H9 (cell line): ENCODE data around the gene PPFIBP2. TPM values are rescaled to one million over a fixed set of nuclear protein-coding genes. Genes with fewer than 3 reads are reported as not detected.
A peak's percentile ranks its signal among the peaks of the same experiment; 100 is the strongest.

Experiments
- DNase-seq: peaks from one replicate; pipeline ENCODE4 v3.0.0-alpha.2; 2017
- H2AFZ ChIP-seq: one replicate; pipeline ENCODE4 v1.6.1; 2013; ENCODE audit warnings: mild to moderate bottlenecking, low read length, control low read depth, moderate library complexity
- H2AK5ac ChIP-seq: 2 replicates; pipeline ENCODE4 v1.6.1; 2013; ENCODE audit warnings: low read length, control low read depth, mixed read lengths; ENCODE audit not compliant: insufficient read length
- H2BK120ac ChIP-seq: one replicate; pipeline ENCODE4 v1.6.1; 2013; ENCODE audit warnings: low read depth, mild to moderate bottlenecking, low read length, control low read depth, inconsistent platforms; ENCODE audit not compliant: poor library complexity, severe bottlenecking
- H2BK12ac ChIP-seq: 2 replicates; pipeline ENCODE4 v1.6.1; 2013; ENCODE audit warnings: low read length, control low read depth, mixed read lengths, low read depth; ENCODE audit not compliant: insufficient read length
- H2BK15ac ChIP-seq: 2 replicates; pipeline ENCODE4 v1.6.1; 2013; ENCODE audit warnings: low read depth, low read length, control low read depth
- H2BK20ac ChIP-seq: one replicate; pipeline ENCODE4 v1.6.1; 2013; ENCODE audit warnings: low read depth, mild to moderate bottlenecking, low read length, control low read depth, inconsistent platforms; ENCODE audit not compliant: poor library complexity, severe bottlenecking
- H2BK5ac ChIP-seq: 2 replicates; pipeline ENCODE4 v1.6.1; 2013; ENCODE audit warnings: low read length, control low read depth, mixed read lengths; ENCODE audit not compliant: insufficient read length
- H3K14ac ChIP-seq: 2 replicates; pipeline ENCODE4 v1.6.1; 2013; ENCODE audit warnings: low read length, control low read depth; ENCODE audit not compliant: insufficient read depth
- H3K18ac ChIP-seq: 2 replicates; pipeline ENCODE4 v1.6.1; 2013; ENCODE audit warnings: low read depth, mild to moderate bottlenecking, mixed read lengths, low read length, control low read depth; ENCODE audit not compliant: insufficient read length
- H3K23ac ChIP-seq: 2 replicates; pipeline ENCODE4 v1.6.1; 2013; ENCODE audit warnings: low read length, control low read depth, mixed read lengths, low read depth; ENCODE audit not compliant: insufficient read length
- H3K23me2 ChIP-seq: 2 replicates; pipeline ENCODE4 v1.6.1; 2013; ENCODE audit warnings: low read depth, mild to moderate bottlenecking, mixed read lengths, low read length, control low read depth; ENCODE audit not compliant: insufficient read length, poor library complexity, severe bottlenecking
- H3K27ac ChIP-seq: 2 replicates; pipeline ENCODE4 v1.5.1; 2013; ENCODE audit warnings: low read length, control low read depth, mixed read lengths, low read depth; ENCODE audit not compliant: insufficient read length
- H3K27me3 ChIP-seq: 2 replicates; pipeline ENCODE4 v1.6.1; 2013; ENCODE audit warnings: low read length, control low read depth, inconsistent platforms; ENCODE audit not compliant: insufficient read depth
- H3K4ac ChIP-seq: 2 replicates; pipeline ENCODE4 v1.6.1; 2013; ENCODE audit warnings: low read depth, mild to moderate bottlenecking, control low read depth, inconsistent platforms, low read length, moderate library complexity
- H3K4me1 ChIP-seq: 2 replicates; pipeline ENCODE4 v1.6.1; 2013; ENCODE audit warnings: low read length, control low read depth, inconsistent platforms; ENCODE audit not compliant: insufficient read depth
- H3K4me2 ChIP-seq: 2 replicates; pipeline ENCODE4 v1.6.1; 2013; ENCODE audit warnings: low read length, control low read depth, mixed read lengths; ENCODE audit not compliant: insufficient read length, insufficient read depth
- H3K56ac ChIP-seq: 2 replicates; pipeline ENCODE4 v1.6.1; 2013; ENCODE audit warnings: low read depth, mild to moderate bottlenecking, mixed read lengths, low read length, control low read depth; ENCODE audit not compliant: insufficient read length
- H3K79me1 ChIP-seq: 2 replicates; pipeline ENCODE4 v1.6.1; 2013; ENCODE audit warnings: low read depth, mild to moderate bottlenecking, moderate library complexity, low read length, control low read depth, inconsistent platforms; ENCODE audit not compliant: insufficient read depth, poor library complexity, severe bottlenecking
- H3K79me2 ChIP-seq: 2 replicates; pipeline ENCODE4 v1.6.1; 2013; ENCODE audit warnings: low read length, control low read depth, inconsistent platforms; ENCODE audit not compliant: insufficient read depth
- H3K9ac ChIP-seq: 2 replicates; pipeline ENCODE4 v1.6.1; 2013; ENCODE audit warnings: low read length, control low read depth, mixed read lengths; ENCODE audit not compliant: insufficient read length; ENCODE audit errors: extremely low read depth
- H3K9me3 ChIP-seq: one replicate; pipeline ENCODE4 v1.6.1; 2013; ENCODE audit warnings: low read depth, low read length, inconsistent platforms; ENCODE audit not compliant: control insufficient read depth
- H3T11ph ChIP-seq: one replicate; pipeline ENCODE4 v1.6.1; 2013; ENCODE audit warnings: mild to moderate bottlenecking, low read length, control low read depth, inconsistent platforms
- H4K20me1 ChIP-seq: one replicate; pipeline ENCODE4 v1.6.1; 2013; ENCODE audit not compliant: control insufficient read depth, insufficient read length, insufficient read depth
- H4K5ac ChIP-seq: 2 replicates; pipeline ENCODE4 v1.6.1; 2013; ENCODE audit warnings: low read depth, mild to moderate bottlenecking, mixed read lengths, low read length, control low read depth; ENCODE audit not compliant: insufficient read length
- H4K8ac ChIP-seq: replicated peaks from 2 replicates; pipeline ENCODE4 v1.6.1; 2013; ENCODE audit warnings: low read length, control low read depth, mixed read lengths, low read depth; ENCODE audit not compliant: insufficient read length
- H4K91ac ChIP-seq: 2 replicates; pipeline ENCODE4 v1.6.1; 2013; ENCODE audit warnings: low read depth, mild to moderate bottlenecking, moderate library complexity, mixed read lengths, low read length, control low read depth; ENCODE audit not compliant: insufficient read length
- H3K27ac Mint-ChIP-seq, 3 experiments: 2 replicates in 2 of 3; 3 replicates in 1 of 3; pipeline ENCODE4 v1.8.0; 2020 to 2021; ENCODE audit warnings: mixed read lengths in 3 of 3, mild to moderate bottlenecking in 1 of 3, moderate library complexity in 1 of 3
- H3K27me3 Mint-ChIP-seq: 2 replicates; pipeline ENCODE4 v1.8.0; 2021; ENCODE audit warnings: low read depth, mild to moderate bottlenecking, moderate library complexity, mixed read lengths
- H3K36me3 Mint-ChIP-seq, 3 experiments: 2 replicates in 2 of 3; 3 replicates in 1 of 3; pipeline ENCODE4 v1.8.0; 2020 to 2021; ENCODE audit warnings: low read depth in 3 of 3, mixed read lengths in 3 of 3; ENCODE audit not compliant: insufficient read depth in 1 of 3
- H3K4me1 Mint-ChIP-seq, 2 experiments: 2 replicates each; pipeline ENCODE4 v1.8.0; 2020; ENCODE audit warnings: mixed read lengths in 2 of 2
- H3K4me3 Mint-ChIP-seq, 2 experiments: 2 replicates in 1 of 2; 3 replicates in 1 of 2; pipeline ENCODE4 v1.8.0; 2020 to 2021; ENCODE audit warnings: mild to moderate bottlenecking in 2 of 2, mixed read lengths in 2 of 2, moderate library complexity in 1 of 2
- H3K9me3 Mint-ChIP-seq, 2 experiments: 2 replicates in 1 of 2; 3 replicates in 1 of 2; pipeline ENCODE4 v1.8.0; 2020; ENCODE audit warnings: mild to moderate bottlenecking in 2 of 2, mixed read lengths in 2 of 2, moderate library complexity in 1 of 2
- WGBS: extraction: QIAGEN DNeasy Blood & Tissue Kit; methylation state at CpG from one replicate; pipeline ENCODE4 v1.1.7; 2013; ENCODE audit warnings: missing lambda C conversion rate, low lambda C conversion rate, mixed read lengths; ENCODE audit not compliant: insufficient read length; ENCODE audit errors: extremely low coverage; 5-methylcytosine and 5-hydroxymethylcytosine counted together
- total RNA-seq: library from RNA; stranded (reverse); gene quantifications from 2 replicates; pipeline ENCODE4 v1.2.1, GENCODE V29; 2021
- TF ChIP-seq, protein P1 (sequence below): fragments of 200-600 bp; sonication (generic); conservative IDR thresholded peaks from 3 replicates; pipeline ENCODE4 v1.8.0; 2021; ENCODE audit warnings: antibody characterized with exemption, mild to moderate bottlenecking

The PPFIBP2 gene
- total RNA-seq, 1 experiment from 2014 or later = 8.3 TPM

DNA sequence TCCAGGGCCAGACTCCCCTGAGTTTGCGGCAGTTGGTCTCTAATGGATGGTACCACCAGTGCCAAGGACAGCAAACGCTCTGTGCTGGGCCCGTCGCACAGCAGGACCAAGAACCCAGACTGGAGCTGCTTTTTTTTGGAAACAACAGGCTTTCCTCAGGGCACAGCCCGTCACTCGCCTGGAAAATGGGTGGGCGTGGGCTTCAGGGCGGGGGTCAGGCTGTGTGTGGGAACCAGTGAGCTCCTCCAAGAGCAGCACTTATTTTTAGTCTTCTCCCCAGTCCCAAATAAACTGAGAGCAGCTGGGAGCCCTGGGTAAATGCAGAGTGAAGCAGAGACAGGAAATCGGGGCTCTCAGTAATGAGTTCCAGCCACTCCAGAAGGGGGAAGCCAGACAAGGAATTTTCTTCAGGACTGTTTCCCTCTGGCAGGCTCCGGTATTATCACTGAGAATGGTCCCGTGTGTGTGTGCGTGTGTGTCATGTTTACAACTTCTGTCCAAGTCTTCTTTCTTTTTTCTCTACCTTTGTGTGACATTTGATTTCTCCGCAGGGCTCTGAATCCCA is 63.0 kb downstream of the PPFIBP2 start:
- peak overlapping the region; percentile 58 to 93 (median 85) for H3K27ac Mint-ChIP-seq
- Histone ChIP-seq H3K9ac (no peak overlapping the region), H2BK15ac (no peak overlapping the region), H2BK120ac (no peak overlapping the region), H4K91ac (no peak overlapping the region), H2AK5ac (peak overlapping the region; percentile 39), H3K23ac (no peak overlapping the region), H3K27me3 (no peaks in the 10 kb centered on the region), H3K18ac (peak overlapping the region; percentile 70), H3K14ac (peak overlapping the region; percentile 69), H3K4me2 (peak overlapping the region; percentile 42), H3K9me3 (no peaks in the 10 kb centered on the region), H3K23me2 (no peaks in the 10 kb centered on the region), H4K8ac (no peak overlapping the region), H4K5ac (no peak overlapping the region), H2BK20ac (no peak overlapping the region), H3T11ph (no peak overlapping the region), H3K4me1 (peaks cover 21% of the 10 kb centered on the region; the same call in 1 of the 2 replicates), H2BK12ac (no peak overlapping the region), H2AFZ (no peak overlapping the region), H3K27ac (peak overlapping the region; percentile 11), H3K79me1 (no peaks in the 10 kb centered on the region), H2BK5ac (no peak overlapping the region), H3K56ac (peak overlapping the region; percentile 76), H3K4ac (no peak overlapping the region; the same call in 1 of the 2 replicates), H3K79me2 (no peaks in the 10 kb centered on the region), H4K20me1 (no peaks in the 10 kb centered on the region)
- no peak for DNase-seq
- H3K27me3 Mint-ChIP-seq = no peaks in the 10 kb centered on the region; the same call in 1 of the 2 replicates
- no peaks in the 10 kb centered on the region for H3K9me3 Mint-ChIP-seq
- no CpG with 5 or more reads among the region's 13 CpGs for WGBS
- peak overlapping the region in 1 of 2 experiments; percentile 55; a peak in 3 of 5 replicates for H3K4me3 Mint-ChIP-seq
- TF ChIP-seq, protein P1, sequence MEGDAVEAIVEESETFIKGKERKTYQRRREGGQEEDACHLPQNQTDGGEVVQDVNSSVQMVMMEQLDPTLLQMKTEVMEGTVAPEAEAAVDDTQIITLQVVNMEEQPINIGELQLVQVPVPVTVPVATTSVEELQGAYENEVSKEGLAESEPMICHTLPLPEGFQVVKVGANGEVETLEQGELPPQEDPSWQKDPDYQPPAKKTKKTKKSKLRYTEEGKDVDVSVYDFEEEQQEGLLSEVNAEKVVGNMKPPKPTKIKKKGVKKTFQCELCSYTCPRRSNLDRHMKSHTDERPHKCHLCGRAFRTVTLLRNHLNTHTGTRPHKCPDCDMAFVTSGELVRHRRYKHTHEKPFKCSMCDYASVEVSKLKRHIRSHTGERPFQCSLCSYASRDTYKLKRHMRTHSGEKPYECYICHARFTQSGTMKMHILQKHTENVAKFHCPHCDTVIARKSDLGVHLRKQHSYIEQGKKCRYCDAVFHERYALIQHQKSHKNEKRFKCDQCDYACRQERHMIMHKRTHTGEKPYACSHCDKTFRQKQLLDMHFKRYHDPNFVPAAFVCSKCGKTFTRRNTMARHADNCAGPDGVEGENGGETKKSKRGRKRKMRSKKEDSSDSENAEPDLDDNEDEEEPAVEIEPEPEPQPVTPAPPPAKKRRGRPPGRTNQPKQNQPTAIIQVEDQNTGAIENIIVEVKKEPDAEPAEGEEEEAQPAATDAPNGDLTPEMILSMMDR = no peak
- H3K4me1 Mint-ChIP-seq = peaks cover 63 to 66% of the 10 kb centered on the region in 2 experiments
- no peaks in the 10 kb centered on the region for H3K36me3 Mint-ChIP-seq
